GM12878 (cell line): ENCODE measurements around the gene HSPB8. TPM values are rescaled to one million over a fixed set of nuclear protein-coding genes. Genes with fewer than 3 reads are reported as not detected.

Experiments used
- ATAC-seq: fragments of 200-7000 bp; cut with Tn5 transposase; 3 replicates; pipeline ENCODE4 v1.9.1; 2020; ENCODE audit warnings: mild to moderate bottlenecking, moderate library complexity
- BruUV-seq: library from RNA; stranded (reverse); fragments of 400-500 nt; replicated peaks from 2 replicates; lab custom pipeline; 2021; lab: Mats Ljungman, UMichigan
- CTCF ChIA-PET: fragments of 300-600 bp; sonication (Branson Sonifier 250); formaldehyde crosslinking; extraction: SDS; loops from one replicate; lab custom pipeline; 2021; ENCODE audit warnings: inconsistent platforms; lab: Yijun Ruan, JAX
- POLR2A ChIA-PET: fragments of 350-600 bp; formaldehyde crosslinking; extraction: SDS; loops from one replicate; lab custom pipeline; 2021; ENCODE audit warnings: inconsistent platforms; lab: Charles Lee
- RAD21 ChIA-PET: fragments of 300-600 bp; sonication (Branson Sonifier 250); formaldehyde crosslinking; loops from one replicate; lab custom pipeline; 2023; ENCODE audit warnings: antibody characterized with exemption; ENCODE audit not compliant: unreplicated experiment; lab: Charles Lee
- SMC1A ChIA-PET: fragments of 300-600 bp; sonication (Branson Sonifier 250); formaldehyde crosslinking; loops from one replicate; lab custom pipeline; 2023; ENCODE audit not compliant: unreplicated experiment, uncharacterized antibody; lab: Charles Lee
- DNase-seq: peaks from one replicate; pipeline ENCODE4 v3.0.0-alpha.2; 2011; ENCODE audit warnings: low read depth, low spot score
- FAIRE-seq: peaks from 3 replicates; lab custom pipeline; 2011; peaks lifted over from hg19 to GRCh38; lab: Jason Lieb, UNC
- H2AFZ ChIP-seq: 2 replicates; pipeline ENCODE4 v1.6.0; 2011; ENCODE audit warnings: low read depth, low read length, control low read depth; ENCODE audit not compliant: control insufficient read depth
- H3K27ac ChIP-seq: 2 replicates; pipeline ENCODE4 v1.5.1; 2011; ENCODE audit warnings: control low read depth; ENCODE audit not compliant: control insufficient read depth, insufficient read depth
- H3K27me3 ChIP-seq, 2 experiments: replicated peaks in 1 of 2; 2 replicates each; pipeline versions ENCODE4 v1.6.0 to v1.6.1; 2011; ENCODE audit warnings: low read length in 1 of 2; ENCODE audit not compliant: control insufficient read depth in 2 of 2, insufficient read depth in 2 of 2
- H3K36me3 ChIP-seq, 2 experiments: 2 replicates each; pipeline ENCODE4 v1.5.1; 2011; ENCODE audit warnings: low read length in 1 of 2; ENCODE audit not compliant: control insufficient read depth in 2 of 2, insufficient read depth in 2 of 2
- H3K4me1 ChIP-seq: 2 replicates; pipeline ENCODE4 v1.6.1; 2011; ENCODE audit warnings: mild to moderate bottlenecking, low read length, moderate library complexity, mixed read lengths; ENCODE audit not compliant: control insufficient read depth, insufficient read depth
- H3K4me2 ChIP-seq: 2 replicates; pipeline ENCODE4 v1.6.0; 2011; ENCODE audit warnings: control low read depth; ENCODE audit not compliant: control insufficient read depth, insufficient read depth
- H3K4me3 ChIP-seq: fragments of 200-600 bp; sonication (generic); 2 replicates; pipeline ENCODE4 v1.5.1; 2016
- H3K79me2 ChIP-seq: 2 replicates; pipeline ENCODE4 v1.6.0; 2011; ENCODE audit warnings: low read length; ENCODE audit not compliant: control insufficient read depth, insufficient read depth
- H3K9ac ChIP-seq: 2 replicates; pipeline ENCODE4 v1.8.0; 2011; ENCODE audit warnings: low read length, control low read depth, mixed read lengths; ENCODE audit not compliant: control insufficient read depth, insufficient read depth
- H3K9me3 ChIP-seq: replicated peaks from 3 replicates; pipeline ENCODE4 v1.5.1; 2011; ENCODE audit warnings: mild to moderate bottlenecking, low read length; ENCODE audit not compliant: control insufficient read depth, insufficient read depth
- H4K20me1 ChIP-seq: 2 replicates; pipeline ENCODE4 v1.6.0; 2011; ENCODE audit not compliant: control insufficient read depth, insufficient read depth
- BMI1 ChIP-seq: fragments of 450-650 bp; IDR thresholded peaks from 2 replicates; pipeline ENCODE4 v1.6.1; 2016; ENCODE audit warnings: mild to moderate bottlenecking, moderate library complexity, borderline replicate concordance
- CBX3 ChIP-seq: fragments of 200-600 bp; sonication (generic); IDR thresholded peaks from 2 replicates; pipeline ENCODE4 v1.6.1; 2016; ENCODE audit warnings: low read depth, borderline replicate concordance
- EGR1 ChIP-seq, 2 experiments: IDR thresholded peaks; 1 replicate in 1 of 2; 2 replicates in 1 of 2; pipeline ENCODE4 v1.6.1; 2011 to 2012; ENCODE audit warnings: low read depth in 2 of 2, low read length in 2 of 2, borderline replicate concordance in 1 of 2, mild to moderate bottlenecking in 1 of 2, moderate library complexity in 1 of 2
- ESRRA ChIP-seq: IDR thresholded peaks from 2 replicates; pipeline ENCODE4 v1.6.1; 2012; ENCODE audit warnings: mild to moderate bottlenecking, low read length, improper control_type of control experiment
- HDAC2 ChIP-seq: fragments of 200-600 bp; sonication (generic); IDR thresholded peaks from 2 replicates; pipeline ENCODE4 v1.6.1; 2017
- MTA2 ChIP-seq: fragments of 450-650 bp; IDR thresholded peaks from 2 replicates; pipeline ENCODE4 v1.6.1; 2016; ENCODE audit warnings: low read depth, mild to moderate bottlenecking, moderate library complexity
- MYC ChIP-seq: IDR thresholded peaks from 2 replicates; pipeline ENCODE4 v1.6.1; 2011; ENCODE audit warnings: mild to moderate bottlenecking, low read length, moderate library complexity, inconsistent platforms; ENCODE audit not compliant: insufficient read depth, insufficient replicate concordance, insufficient read length, severe bottlenecking
- NBN ChIP-seq: fragments of 450-650 bp; IDR thresholded peaks from 2 replicates; pipeline ENCODE4 v1.6.1; 2016
- NR2C2 ChIP-seq: IDR thresholded peaks from 2 replicates; pipeline ENCODE4 v1.6.1; 2011; ENCODE audit warnings: borderline replicate concordance, low read depth; ENCODE audit not compliant: control insufficient read depth, insufficient read length
- SREBF1 ChIP-seq: IDR thresholded peaks from 2 replicates; pipeline ENCODE4 v1.6.1; 2012; ENCODE audit warnings: mild to moderate bottlenecking, low read length
- ZNF274 ChIP-seq: IDR thresholded peaks from one replicate; pipeline ENCODE4 v1.8.0; 2011; ENCODE audit not compliant: insufficient read length, insufficient read depth
- in situ Hi-C: fragments of 300-500 bp; cut with MboI; formaldehyde crosslinking; loops from 9 replicates; pipeline ENCODE4 v1.14.3; 2018; ENCODE audit warnings: mixed read lengths
- intact Hi-C: fragments of 100-400 bp; cut with micrococcal nuclease; formaldehyde crosslinking; loops from one replicate; pipeline ENCODE4 v1.14.2; 2022; ENCODE audit not compliant: unreplicated experiment
- polyA plus RNA-seq, 11 experiments: library from polyadenylated mRNA; depleted of rRNA in 4 of 11; unstranded in 6 of 11; stranded (reverse) in 5 of 11; fragments of >200 nt; fragmentation: Nextera tagmentation in 4 of 11; fragmentation: Illumina TruSeq in 1 of 11; extraction: Ambion mirVana in 4 of 11; extraction: Trizol in 1 of 11; gene quantifications; 1 replicate in 1 of 11; 2 replicates in 10 of 11; pipeline versions ENCODE4 v1.2.1 to v1.2.3, GENCODE V29; 2011 to 2016; ENCODE audit warnings: inconsistent platforms in 2 of 11, missing spikeins in 2 of 11, low read depth in 1 of 11
- total RNA-seq, 4 experiments: library from RNA; depleted of rRNA in 3 of 4; stranded (reverse); fragments of >200 nt in 3 of 4; fragmentation: Illumina TruSeq in 1 of 4; extraction: Trizol in 1 of 4; gene quantifications; 2 replicates each; pipeline versions ENCODE4 v1.2.1 to v1.2.3, GENCODE V29; 2013 to 2021
- TF ChIP-seq, protein P1 (sequence below): IDR thresholded peaks from 2 replicates; pipeline ENCODE4 v1.6.1; 2011; ENCODE audit warnings: low read depth, mild to moderate bottlenecking, low read length, moderate library complexity, borderline replicate concordance; ENCODE audit errors: extremely low read depth
- TF ChIP-seq, protein P2 (sequence below): fragments of 450-650 bp; IDR thresholded peaks from 2 replicates; pipeline ENCODE4 v1.6.1; 2014; ENCODE audit warnings: mild to moderate bottlenecking

Gene HSPB8
- total and polyA plus RNA-seq, 10 of the 15 experiments (the other 5 are each of a cell fraction or from before 2014, with no cell fraction given) = 0.10 TPM; not detected in 9

DNA sequence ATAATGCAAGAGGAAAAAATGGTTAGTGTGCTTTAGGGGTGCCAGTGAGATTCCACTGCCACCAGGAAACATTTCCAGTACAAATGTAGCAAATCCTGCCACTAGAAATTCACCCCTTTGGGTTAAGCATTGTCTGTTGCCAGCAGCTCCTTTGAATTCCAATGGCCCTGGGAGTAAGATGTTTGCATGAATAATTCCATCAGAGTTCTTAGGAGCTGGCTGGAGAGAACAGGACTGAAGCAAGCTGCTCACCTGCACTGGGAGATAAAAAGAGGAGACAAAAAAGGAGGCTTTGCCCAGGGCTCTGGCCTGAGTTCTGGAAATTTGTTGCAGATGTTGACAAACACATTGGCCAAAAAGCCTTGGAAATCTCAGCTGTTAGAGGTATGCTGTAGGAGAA lies 57.6 kb downstream of the HSPB8 start:
- CTCF ChIA-PET = interaction anchor here (0.6 kb wide), 1 partner anchor 150 kb away, joined by 3 read pairs; no protein-coding TSS in a partner anchor
- Histone ChIP-seq H3K9ac (no peak overlapping the region), H3K4me3 (no peak overlapping the region), H3K36me3 (no peaks in the 10 kb centered on the region), H4K20me1 (no peaks in the 10 kb centered on the region), H3K9me3 (no peaks in the 10 kb centered on the region), H3K4me1 (no peaks in the 10 kb centered on the region), H3K27ac (no peak overlapping the region), H3K4me2 (no peak overlapping the region), H2AFZ (no peak overlapping the region), H3K27me3 (no peaks in the 10 kb centered on the region; a peak in 1 of 4 replicates), H3K79me2 (no peaks in the 10 kb centered on the region)
- SMC1A ChIA-PET = no interaction called here
- RAD21 ChIA-PET = no interaction called here
- in situ Hi-C loops = no loop called here
- TF ChIP-seq, protein P1, sequence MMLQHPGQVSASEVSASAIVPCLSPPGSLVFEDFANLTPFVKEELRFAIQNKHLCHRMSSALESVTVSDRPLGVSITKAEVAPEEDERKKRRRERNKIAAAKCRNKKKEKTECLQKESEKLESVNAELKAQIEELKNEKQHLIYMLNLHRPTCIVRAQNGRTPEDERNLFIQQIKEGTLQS = no peak
- TF ChIP-seq MTA2 = no peak
- no peak for TF ChIP-seq NR2C2
- TF ChIP-seq, protein P2, sequence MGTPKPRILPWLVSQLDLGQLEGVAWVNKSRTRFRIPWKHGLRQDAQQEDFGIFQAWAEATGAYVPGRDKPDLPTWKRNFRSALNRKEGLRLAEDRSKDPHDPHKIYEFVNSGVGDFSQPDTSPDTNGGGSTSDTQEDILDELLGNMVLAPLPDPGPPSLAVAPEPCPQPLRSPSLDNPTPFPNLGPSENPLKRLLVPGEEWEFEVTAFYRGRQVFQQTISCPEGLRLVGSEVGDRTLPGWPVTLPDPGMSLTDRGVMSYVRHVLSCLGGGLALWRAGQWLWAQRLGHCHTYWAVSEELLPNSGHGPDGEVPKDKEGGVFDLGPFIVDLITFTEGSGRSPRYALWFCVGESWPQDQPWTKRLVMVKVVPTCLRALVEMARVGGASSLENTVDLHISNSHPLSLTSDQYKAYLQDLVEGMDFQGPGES = no peak
- no peak for TF ChIP-seq EGR1 (IDR thresholded peaks at IDR 0.05; ENCODE audit: borderline replicate concordance in 1 of 2, low read depth in 2 of 2, low read length in 2 of 2)
- no peak for TF ChIP-seq ZNF274
- no peak for TF ChIP-seq MYC
- TF ChIP-seq NBN = no peak
- no peak for TF ChIP-seq ESRRA
- no peak for TF ChIP-seq SREBF1
- no peak for TF ChIP-seq CBX3
- TF ChIP-seq BMI1 = no peak
- no peak for TF ChIP-seq HDAC2
- POLR2A ChIA-PET = no interaction called here
- no TSS peak for BruUV-seq
- DNase-seq = no peak
- intact Hi-C loops = no loop called here
- no peak for ATAC-seq
- no peak for FAIRE-seq
